GM12892 (cell line): ENCODE data around the gene KPNA4.

Experiments used
- DNase-seq: peaks from one replicate; pipeline ENCODE4 v3.0.0; 2011; ENCODE audit not compliant: insufficient read length
- FAIRE-seq: peaks from 2 replicates; lab custom pipeline; 2011; peaks lifted over from hg19 to GRCh38; lab: Jason Lieb, UNC
- POLR2A ChIP-seq: IDR thresholded peaks from 2 replicates; pipeline ENCODE4 v1.6.1; 2011; ENCODE audit warnings: low read depth, low read length, control low read depth
- POLR2AphosphoS5 ChIP-seq: IDR thresholded peaks from 2 replicates; pipeline ENCODE4 v1.6.1; 2011; ENCODE audit warnings: low read depth, low read length, control low read depth
- TAF1 ChIP-seq: IDR thresholded peaks from 2 replicates; pipeline ENCODE4 v1.6.1; 2011; ENCODE audit warnings: low read depth, mild to moderate bottlenecking, control low read depth, low read length, borderline replicate concordance

The KPNA4 gene

DNA sequence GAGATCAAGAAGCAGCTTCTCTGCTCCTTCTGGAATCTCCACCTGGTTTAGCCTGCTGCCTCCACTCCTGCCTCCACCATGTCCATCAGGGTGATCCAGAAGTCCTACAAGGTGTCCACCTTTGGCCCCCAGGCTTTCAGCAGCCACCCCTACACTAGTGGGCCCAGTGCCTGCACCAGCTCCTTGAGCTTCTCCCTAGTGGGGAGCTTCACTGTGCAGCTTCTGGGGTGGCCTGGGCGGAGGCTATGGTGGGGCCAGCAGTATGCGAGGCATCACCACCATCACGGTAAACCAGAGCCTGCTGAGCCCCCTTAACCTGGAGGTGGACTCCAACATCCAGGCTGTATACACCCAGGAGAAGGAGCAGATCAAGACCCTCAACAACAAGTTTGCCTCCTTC is 2.4 kb upstream of the KPNA4 start:
- no peak for DNase-seq
- TF ChIP-seq POLR2AphosphoS5 (no peak), TAF1 (no peak), POLR2A (no peak)
- FAIRE-seq = no peak

DNA sequence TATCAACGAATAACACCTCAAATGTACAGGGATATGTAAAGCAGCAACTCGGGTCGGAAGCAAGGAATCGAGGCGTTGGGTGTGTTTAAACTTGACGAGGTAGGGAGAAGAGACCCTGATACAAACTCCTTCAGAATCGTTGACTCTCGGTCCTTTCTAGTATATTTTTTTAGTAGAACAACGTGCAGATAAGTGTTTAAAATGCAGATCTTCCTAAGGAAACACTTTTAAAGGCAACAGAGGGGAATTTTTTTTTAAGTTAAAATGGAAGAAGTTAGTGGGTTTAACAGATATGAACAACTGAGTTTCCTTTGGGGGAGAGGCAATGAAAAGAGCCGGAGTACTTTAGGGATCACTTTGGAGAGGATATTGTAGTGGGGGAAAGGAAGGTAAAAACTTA is 1.1 kb upstream of the KPNA4 start:
- no peak for FAIRE-seq
- TF ChIP-seq POLR2AphosphoS5 (no peak), TAF1 (no peak), POLR2A (no peak)
- DNase-seq = no peak

DNA sequence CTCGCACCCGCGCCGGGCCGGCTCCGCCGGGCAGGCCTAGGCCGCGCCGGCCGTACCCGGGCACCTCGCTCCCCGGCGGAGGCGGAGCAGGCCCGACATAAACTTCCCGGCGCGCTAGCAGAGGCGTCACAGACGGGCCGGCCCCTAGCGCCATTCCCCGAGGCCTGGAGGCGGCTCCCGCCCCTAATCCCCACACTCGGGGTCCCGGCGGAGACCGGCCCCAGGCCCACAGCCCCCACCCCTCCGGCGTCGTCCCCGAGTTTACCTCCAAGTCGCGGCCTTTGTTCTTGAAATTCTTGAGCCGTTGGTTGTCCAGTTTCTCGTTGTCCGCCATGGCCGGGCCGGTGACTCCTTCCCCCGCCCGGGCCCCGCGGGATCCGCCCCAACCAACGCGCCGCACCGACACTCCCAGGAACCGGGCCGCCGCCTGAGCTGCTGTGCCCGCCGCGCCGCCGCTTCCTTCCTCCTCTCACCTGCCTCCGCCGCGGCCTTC is 376 bp downstream of the KPNA4 start:
- no peak for FAIRE-seq
- TF ChIP-seq POLR2A = no peak
- no peak for TF ChIP-seq TAF1
- TF ChIP-seq POLR2AphosphoS5 = no peak
- peak; percentile 40 for DNase-seq

DNA sequence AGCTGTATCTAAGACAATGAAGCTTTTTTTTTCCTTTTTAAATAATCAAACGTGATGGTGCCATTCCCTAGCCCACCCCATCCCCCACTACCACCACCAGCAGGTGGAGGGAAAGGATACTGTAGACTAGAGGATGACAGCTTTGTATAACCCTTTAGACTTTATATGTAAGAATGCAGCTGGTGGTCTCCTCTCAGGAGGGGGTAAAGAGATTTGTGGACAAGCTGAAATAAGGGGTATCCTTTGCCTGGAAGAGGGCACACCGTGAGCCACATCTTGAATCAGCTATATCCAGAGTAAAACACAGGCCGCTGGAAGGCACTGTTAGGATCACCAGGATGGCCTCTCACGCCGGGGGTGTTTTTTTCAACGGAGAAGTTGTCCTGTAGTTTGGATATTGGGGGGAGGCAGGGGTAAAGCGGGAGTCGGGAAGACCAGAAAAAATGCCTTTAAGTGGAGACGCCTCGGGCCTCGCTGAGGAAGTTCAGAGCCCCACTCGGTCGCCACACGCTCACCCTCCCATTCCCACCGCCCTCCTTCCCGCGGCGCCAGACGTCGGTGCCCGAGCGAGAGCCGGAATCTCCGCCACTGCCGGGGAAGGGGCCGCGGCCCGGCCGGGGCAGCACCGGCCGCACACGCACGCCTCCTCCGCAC is 986 bp downstream of the KPNA4 start:
- FAIRE-seq (peak; percentile 63), DNase-seq (no peak)
- no peak for TF ChIP-seq POLR2AphosphoS5
- TF ChIP-seq POLR2A = no peak
- no peak for TF ChIP-seq TAF1

DNA sequence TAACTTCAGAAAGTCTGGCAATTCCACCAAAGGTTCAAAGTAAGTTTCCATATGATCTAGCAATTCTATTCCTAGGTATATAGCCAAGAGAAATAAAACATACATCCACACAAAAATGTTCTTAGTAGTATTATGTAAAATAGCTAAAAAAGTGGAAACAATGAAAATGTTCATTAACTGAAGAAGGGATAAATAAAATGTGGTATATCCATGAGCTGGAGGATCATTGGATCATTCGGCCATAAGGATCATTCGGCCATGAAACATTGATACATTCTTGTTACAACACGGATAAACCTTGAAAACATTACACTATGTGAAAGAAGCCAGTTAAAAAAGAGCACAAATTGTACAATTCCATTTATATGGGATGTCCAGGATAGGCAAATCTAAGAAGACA is 2.4 kb downstream of the KPNA4 start:
- DNase-seq = no peak
- no peak for FAIRE-seq

DNA sequence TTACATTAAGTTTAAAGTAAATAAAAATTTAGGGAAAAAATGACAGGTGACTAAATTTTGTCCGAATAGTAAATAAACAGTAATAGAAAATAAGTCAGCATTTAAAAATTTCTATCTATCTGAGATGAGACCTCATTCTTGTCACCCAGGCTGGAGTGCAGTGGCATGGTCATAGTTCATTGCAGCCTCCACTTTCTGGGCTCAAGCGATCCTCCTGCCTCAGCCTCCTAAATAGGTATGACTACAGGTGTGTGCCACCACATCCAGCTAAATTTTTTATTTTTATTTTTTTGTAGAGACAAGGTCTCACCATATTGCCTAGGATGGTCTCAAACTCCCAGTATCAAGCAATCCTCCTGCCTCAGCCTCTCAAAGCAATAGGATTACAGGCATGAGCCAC is 7.8 kb downstream of the KPNA4 start:
- no peak for FAIRE-seq
- no peak for DNase-seq
- TF ChIP-seq POLR2A (no peak), POLR2AphosphoS5 (no peak), TAF1 (no peak)

More for the DNA sequence above, 2.4 kb downstream of the KPNA4 start:
- TF ChIP-seq POLR2A (no peak), TAF1 (no peak), POLR2AphosphoS5 (no peak)

DNA sequence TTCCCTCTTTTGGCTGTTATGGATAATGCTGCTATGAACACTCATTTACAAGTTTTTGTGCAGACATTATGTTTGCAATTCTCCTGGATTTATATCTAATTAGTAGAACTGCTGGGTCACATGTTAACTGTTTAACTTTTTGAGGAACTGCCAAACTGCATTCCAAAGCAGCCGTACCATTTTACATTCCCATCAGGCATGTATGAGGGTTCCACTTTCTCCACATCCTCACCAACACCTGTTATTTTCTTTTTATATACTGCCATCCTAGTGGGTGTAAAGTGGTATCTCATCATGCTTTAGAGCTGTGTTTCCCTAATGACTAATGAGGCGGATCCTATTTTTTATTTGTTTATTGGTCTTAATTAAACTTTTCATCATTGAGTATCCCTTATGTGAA is 9.2 kb downstream of the KPNA4 start:
- DNase-seq = no peak
- TF ChIP-seq POLR2A (no peak), POLR2AphosphoS5 (no peak), TAF1 (no peak)
- no peak for FAIRE-seq

DNA sequence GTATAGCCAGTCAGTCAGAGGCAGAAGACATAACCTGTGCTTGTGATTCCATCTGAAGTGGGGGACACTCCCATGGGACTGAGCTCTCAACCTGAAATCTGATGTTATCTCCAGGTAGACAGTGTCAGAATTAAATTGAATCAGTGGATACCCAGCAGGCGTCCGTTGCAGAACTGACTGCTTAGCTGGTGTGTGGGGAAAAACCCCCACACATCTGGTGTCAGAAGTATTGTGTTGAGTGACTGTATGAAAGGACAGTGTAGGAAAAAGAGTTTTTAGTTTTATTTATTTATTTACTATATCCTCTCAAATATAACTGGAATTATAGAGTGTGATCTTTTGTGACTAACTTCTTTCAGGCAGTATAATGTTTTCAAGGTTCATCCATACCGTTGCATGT is 10.4 kb downstream of the KPNA4 start:
- DNase-seq (no peak), FAIRE-seq (no peak)
- TF ChIP-seq POLR2A (no peak), TAF1 (no peak), POLR2AphosphoS5 (no peak)

DNA sequence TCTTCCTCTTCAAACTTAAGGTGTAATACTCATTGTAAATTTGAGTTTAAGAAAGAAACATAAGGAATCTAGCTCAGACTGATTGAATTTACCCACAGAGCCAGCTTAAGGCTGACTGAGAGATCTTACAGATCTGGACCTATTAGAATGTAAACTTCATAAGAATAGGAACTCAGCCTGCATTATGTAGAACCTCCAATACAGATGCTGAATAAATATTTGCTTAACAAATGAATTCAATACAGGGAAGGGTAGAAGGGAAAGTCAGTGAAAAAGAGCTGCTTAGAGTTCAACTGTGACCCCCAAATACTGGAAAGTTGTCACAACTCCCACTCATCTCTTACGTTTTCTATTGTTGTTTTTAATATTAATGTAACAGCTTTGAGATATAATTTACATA is 11.5 kb downstream of the KPNA4 start:
- FAIRE-seq (no peak), DNase-seq (no peak)
- no peak for TF ChIP-seq POLR2AphosphoS5
- no peak for TF ChIP-seq TAF1
- no peak for TF ChIP-seq POLR2A

DNA sequence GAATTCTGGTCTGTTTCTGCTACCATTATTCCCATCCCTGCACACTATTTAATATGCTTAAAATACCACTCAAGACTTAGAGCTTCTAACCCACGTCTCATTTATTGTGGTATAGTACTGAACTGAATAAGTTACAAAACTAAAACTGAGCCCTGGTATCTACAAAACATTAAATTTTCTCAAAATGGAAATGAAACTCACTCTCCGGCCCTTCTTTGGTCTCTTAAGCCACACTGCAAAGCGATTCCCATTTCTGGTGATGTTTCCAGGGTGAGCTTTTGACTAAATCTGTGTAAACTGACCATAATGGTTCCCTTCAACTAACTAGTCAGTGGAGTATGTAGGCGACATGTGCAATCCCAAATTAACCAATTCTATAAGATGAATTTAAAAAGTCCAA is 18.6 kb downstream of the KPNA4 start:
- DNase-seq (no peak), FAIRE-seq (no peak)
- TF ChIP-seq POLR2A (no peak), TAF1 (no peak), POLR2AphosphoS5 (no peak)

DNA sequence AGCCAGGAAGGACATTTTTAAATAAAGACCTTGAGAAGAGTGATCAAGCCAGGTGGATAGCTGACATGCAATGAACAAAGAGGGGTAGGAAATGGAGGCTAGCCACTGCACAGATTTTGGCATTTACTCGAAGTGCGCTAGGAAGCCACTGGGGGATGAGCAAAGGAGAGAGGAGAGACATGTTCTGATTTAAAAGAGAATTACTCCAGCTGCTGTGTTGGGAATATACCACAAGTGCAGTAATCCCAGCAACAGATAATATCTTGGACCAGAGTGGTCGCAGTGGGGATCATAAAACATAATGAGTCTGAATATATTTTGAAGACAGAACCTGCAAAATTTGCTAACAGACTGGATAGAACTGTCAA is 19.9 kb downstream of the KPNA4 start:
- no peak for DNase-seq
- FAIRE-seq = no peak
- no peak for TF ChIP-seq TAF1
- TF ChIP-seq POLR2A = no peak
- TF ChIP-seq POLR2AphosphoS5 = no peak

DNA sequence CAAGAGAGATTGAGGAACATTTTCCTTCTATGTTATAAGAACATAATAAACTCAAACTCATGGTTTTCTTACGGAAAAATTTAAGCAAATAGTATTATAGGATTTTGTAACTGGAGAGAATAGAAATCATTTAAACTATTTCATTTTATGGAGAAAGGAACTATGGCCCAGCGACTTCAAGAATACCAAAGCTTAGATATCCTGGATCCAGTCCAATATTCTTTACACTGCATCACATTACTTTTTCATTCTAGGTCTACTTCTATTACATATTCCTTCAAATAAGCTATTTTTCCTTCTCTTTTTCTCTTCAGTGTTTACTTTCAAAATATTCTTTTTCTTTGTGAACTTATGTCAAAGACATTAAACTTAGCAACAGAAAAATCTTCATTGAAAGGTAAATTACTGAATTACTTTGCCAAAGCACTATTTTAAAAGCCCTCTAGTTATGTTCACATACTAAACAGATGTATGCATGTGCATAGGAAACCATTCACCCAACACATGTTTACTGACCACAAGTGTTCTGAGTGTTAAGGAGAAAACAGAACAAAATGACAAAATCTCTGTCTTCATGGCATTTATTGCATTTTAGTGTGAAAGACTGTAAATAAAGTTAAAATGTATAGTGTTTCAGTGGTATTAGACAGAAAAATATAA is 20.4 kb downstream of the KPNA4 start:
- TF ChIP-seq POLR2A (no peak), POLR2AphosphoS5 (no peak), TAF1 (no peak)
- no peak for DNase-seq
- FAIRE-seq = peak; percentile 5
